GM19025 (cell line): ENCODE results near the gene VEZT.
"Not testable (repeated sequence)": the region's sequence is repeated elsewhere in the genome, so short reads cannot be mapped to it uniquely, and the experiment has no call there.

Experiments
- ATAC-seq: cut with Tn5 transposase; IDR thresholded peaks from one replicate; pipeline ENCODE4 v1.9.1; 2021; ENCODE audit warnings: mild to moderate bottlenecking, low read depth, moderate library complexity; ENCODE audit not compliant: unreplicated experiment

Gene VEZT

DNA sequence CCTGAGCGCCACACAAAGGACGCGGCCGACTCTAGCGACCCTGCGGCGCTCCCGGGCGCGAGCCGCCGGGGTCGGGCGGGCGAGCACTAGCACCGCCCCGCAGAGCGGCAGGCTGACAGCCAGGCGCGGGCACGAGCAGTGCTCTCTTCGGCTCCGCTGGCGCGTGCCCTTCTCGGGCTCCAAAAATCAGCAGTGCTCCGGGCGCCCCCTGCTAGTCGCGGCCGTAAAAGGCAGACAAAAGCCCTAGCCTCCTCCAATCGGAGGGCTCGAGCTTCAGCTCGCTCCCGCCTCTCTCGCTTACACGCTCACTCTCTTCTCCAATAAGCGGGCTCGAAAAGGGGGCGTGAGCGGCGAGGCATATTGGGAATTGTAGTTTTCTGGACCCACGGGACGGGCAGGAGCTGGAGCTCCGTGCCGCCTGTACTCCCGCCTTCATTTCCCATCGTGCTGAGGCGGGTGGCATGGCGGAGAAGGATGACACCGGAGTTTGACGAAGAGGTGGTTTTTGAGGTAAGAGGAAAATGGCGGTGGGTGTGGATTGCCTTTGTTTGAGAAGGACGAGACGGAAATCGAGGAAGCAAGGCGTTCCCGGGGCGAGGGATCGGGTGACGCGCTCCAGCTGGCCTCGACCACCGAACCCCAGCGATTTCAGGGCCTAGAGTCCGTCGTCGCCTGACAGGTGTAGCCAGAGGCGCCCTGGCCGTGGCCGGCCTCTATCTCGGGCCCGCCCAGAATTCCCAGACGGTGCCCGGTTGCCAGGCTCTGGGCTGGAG lies at the start of gene VEZT, which contains the start of gene FGD6:
VEZT (plus strand) TSS at position 431 of the 773 bp plus-strand sequence; CDS start at position 475, 44 bp downstream.
FGD6 (minus strand) TSS at position 91 of the 773 bp plus-strand sequence. CDS start 227 bp downstream, outside the sequence.
- peak; percentile 90 for ATAC-seq

DNA sequence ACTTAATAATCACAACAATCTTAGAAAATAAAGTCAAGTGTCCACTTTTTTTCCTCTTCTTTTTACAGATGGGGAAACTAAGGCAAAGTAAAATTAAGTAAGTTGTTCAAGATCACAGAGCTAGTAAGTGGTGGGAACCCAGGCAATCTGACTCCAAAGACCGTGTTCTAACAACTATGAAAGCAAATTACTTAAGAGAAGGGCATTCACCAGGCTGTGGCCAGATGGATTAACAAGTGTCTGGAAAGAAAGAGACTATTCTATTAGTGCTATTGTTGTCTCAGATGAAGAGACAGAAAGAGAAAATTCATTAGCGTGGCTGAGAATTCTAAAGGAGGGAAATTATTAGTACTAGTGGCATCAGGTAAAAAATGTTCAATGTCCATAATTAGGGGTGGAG lies 48.9 kb upstream of the VEZT start:
- no peak for ATAC-seq

GRCh38 chr12:95169368-95169767 lies 48.2 kb upstream of the VEZT start:
- no peak for ATAC-seq

GRCh38 chr12:95173392-95174251 lies 44.0 kb upstream of the VEZT start:
- no peak for ATAC-seq

- ATAC-seq = no peak
Observed at GRCh38 chr12:95177201-95177768, 40.3 kb upstream of the VEZT start.

DNA sequence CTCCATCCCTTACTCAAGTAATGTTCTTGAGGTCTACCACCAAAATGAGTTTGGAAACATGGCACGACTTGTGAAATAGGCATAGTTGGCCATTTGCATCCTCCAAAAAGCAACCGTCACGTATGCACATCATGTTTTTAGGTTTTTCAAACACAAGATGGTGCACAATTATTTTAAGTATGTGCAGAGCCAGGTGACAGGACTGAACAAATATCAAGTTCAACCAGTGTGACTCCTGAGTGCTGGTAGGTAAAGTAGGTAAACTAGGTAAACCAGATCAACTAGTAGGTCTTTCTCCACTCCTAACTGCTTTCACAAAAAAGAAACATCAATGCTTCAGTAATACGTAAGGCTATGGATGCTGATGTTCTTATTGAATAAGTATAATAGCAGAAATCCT lies 39.5 kb upstream of the VEZT start:
- no peak for ATAC-seq

GRCh38 chr12:95179011-95179410 lies 38.6 kb upstream of the VEZT start:
- ATAC-seq = no peak

DNA sequence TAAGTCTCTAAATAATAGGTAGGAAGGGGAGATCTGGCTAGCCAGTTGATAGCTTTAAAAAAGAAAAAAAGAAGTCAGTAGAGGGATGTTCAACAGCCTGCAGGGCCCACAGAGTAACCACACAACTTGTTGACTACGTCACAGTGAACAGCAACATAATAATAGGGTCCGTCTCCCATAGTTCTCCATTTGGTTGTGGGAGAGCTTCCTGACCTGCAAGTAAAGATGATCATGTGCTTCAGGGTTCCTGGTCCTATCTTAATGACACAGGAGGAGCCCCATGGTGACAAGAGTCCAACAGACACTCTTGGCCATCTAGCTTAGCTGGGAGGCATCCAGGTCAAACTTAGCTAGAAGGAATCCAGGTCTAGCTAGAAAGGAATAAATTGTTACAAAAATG lies 36.5 kb upstream of the VEZT start:
- no peak for ATAC-seq

GRCh38 chr12:95182868-95183415 lies 34.7 kb upstream of the VEZT start:
- no peak for ATAC-seq

DNA sequence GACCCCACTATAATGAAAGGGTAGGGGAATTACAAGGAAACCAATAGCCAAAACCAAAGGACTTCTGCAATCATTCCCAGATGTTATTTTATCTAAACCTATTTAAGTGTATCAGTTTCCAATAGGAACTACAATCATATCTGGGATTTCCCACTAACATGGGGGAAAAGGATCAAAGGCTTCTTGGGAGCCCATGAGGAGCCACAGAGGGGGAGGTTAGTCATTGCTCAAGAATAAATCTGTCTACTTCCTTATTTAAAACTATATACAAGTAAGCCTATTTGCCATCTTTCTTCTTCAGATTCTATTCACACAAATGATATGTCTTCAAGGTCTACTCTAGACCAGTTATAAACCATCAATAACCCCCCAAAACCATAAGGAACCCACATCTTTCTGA lies 33.5 kb upstream of the VEZT start:
- no peak for ATAC-seq

- ATAC-seq = no peak
Observed at GRCh38 chr12:95185072-95185471, 32.5 kb upstream of the VEZT start.

- no peak for ATAC-seq
Observed at GRCh38 chr12:95185854-95186253, 31.8 kb upstream of the VEZT start.

DNA sequence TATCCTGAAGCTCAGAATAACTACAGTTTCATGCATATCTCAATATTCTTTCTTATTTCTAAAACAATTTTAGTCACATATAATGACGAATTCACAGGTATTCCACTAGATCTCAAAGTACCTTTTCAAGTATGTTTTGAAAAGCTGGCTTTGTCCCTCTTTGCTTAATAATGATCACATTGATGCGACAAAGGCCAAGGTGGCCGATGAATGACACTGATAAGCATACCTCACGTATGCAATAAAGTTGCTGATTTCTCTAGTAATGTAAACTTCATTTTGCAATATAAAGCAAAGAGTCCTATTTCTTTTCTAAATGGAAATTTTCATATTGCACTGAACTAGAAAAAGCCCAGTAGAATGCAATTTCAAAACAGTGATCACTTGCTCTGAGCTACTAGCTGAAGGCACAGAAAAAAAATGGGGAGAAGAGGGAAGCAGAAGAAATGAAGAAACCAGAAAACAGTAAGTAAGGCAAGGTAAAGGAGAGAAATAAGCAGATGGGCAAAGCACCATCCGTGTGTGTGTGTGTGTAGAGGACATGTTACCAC lies 29.7 kb upstream of the VEZT start:
- ATAC-seq = no peak

DNA sequence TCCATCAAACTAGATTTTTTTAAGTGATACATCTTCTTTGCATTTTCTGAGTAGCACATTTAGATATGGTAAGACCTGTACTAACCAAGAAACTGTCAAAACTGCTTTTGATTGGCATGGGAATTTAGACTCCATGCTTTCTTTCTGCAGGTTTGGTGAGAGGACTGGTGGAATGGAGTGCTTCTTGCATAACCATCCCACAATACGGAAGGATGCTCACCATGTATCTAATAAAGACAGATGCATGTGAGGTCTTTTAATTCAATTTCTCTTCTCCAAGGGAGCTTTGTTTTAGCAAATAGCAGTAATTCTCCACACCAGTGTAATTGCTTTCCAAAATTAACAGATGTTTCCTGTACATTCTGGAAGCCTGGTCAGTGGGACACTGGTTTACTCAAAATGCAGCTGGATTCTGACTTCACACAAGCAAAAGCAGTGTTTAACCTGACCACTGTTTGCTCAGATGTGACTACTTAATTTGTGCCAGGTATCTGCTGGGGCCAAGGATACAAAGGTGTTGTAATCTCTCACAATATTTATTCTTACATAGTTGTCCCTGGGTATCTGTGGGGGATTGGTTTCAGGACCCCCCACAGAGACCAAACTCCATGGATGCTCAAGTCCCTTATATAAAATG lies 26.4 kb upstream of the VEZT start:
- ATAC-seq = no peak

DNA sequence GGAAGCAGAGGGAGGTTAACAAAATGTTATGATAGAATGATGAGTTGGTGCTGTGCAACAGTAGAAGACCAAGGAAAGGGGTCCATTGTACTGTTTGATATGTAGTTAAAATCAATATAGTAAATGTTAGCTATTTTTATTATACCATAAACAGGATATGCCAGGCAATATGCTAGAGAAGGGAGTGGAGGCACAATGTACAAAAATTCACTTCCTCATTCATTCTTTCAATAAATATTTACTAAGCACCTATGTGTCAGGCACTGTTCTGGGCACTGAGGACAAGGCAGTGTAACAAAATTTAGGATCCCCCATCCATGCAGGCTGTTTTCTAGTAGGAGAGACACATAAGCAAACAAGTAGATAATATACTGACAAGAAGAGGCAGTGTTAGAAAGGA lies 25.3 kb upstream of the VEZT start:
- ATAC-seq = no peak

DNA sequence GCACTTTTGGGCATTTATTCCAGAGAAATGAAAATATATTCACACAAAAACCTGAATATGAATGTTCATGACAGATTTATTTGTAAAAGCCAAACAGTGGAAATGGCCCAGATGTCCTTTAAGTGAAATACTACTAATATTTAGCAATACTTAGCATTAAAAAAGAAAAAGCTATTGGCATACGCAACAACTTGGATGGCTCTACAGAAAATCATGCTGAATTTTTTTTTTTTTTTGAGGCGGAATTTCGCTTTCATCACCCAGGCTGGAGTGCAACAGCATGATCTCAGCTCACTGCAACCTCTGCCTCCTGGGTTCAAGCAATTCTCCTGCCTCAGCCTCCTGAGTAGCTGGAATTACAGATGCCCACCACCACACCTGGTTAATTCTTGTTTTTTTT lies 24.5 kb upstream of the VEZT start:
- no peak for ATAC-seq

GRCh38 chr12:95195122-95195521 lies 22.5 kb upstream of the VEZT start:
- no peak for ATAC-seq

DNA sequence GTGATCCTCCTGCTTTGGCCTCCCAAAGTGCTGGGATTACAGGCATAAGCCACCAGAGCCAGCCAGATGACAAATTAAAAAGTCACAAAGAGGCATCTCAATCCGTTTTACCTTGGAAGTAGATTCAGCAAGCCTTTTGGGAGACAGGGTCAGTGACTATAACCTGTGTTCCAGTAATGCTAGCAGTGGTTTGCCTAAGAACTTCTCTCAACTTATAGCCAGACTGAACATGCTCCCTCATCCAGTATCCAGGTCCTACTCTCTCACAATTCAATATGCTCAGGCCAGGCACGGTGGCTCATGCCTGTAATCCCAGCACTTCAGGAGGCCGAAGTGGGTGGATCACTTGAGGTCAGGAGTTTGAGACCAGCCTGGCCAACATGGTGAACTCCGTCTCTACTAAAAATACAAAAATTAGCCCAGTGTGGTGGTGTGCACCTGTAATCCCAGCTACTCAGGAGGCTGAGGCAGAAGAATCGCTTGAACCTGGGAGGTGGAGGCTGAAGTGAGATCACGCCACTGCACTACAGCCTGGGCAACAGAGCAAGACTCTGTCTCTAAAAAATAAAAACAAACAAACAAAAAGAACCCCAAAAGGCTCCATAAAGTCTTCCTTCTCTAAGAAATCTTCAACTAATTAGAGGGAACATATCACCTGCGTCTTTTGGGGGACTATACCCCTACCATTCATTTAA lies 20.6 kb upstream of the VEZT start:
- not testable (repeated sequence) for ATAC-seq

GRCh38 chr12:95197636-95198035 lies 20.0 kb upstream of the VEZT start:
- no peak for ATAC-seq

GRCh38 chr12:95198914-95199313 lies 18.7 kb upstream of the VEZT start:
- ATAC-seq = no peak
